ENCODE data around the gene ATP1B3. TPM values are rescaled to one million over a fixed set of nuclear protein-coding genes. Genes with fewer than 3 reads are reported as not detected.
A peak's percentile ranks its signal among the peaks of the same experiment; 100 is the strongest.
"Not testable (repeated sequence)": the region's sequence is repeated elsewhere in the genome, so short reads cannot be mapped to it uniquely, and the experiment has no call there.

ATP1B3 gene
- total RNA-seq, 1 experiment from 2014 or later: 167 TPM

DNA sequence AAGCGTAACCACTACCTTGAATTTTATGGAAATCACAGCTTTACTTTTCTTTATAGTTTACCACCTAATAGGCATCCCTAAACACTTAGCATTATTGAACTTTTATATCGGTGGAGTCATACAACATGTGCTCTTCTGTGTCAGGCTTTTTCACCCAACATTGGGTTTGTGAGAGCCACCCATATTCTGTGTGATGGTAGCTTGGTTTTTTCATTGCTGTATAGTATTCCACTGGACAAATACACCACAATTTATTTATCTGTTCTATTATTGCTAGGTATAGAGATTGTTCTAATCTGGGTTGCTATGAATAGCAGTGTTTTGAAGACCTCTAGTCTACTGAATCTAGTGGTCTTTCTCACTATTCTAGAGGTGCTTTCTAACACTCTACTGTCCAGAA lies 31.6 kb upstream of the ATP1B3 start:
- ChIA-PET POLR2A (ENCODE audit: low non-redundant PET) (interaction anchor here (0.6 to 0.7 kb wide), 3 partner anchors 14 to 94 kb away, joined by 3 to 6 read pairs (median 3); no protein-coding TSS in a partner anchor), CTCF (interaction anchor here (0.6 kb wide), 1 partner anchor 225 kb away, joined by 3 read pairs; no protein-coding TSS in a partner anchor)
- Histone ChIP-seq H3K27me3 (replicated peaks; ENCODE audit: insufficient read depth, low read depth, low read length, poor library complexity) (no peaks in the 10 kb centered on the region), H3K9me3 (ENCODE audit: low read depth, low read length, poor library complexity, severe bottlenecking) (no peaks in the 10 kb centered on the region), H3K27ac (ENCODE audit: low read depth, low read length, poor library complexity, severe bottlenecking) (no peak overlapping the region), H3K4me1 (ENCODE audit: insufficient read depth, low read length, poor library complexity, severe bottlenecking) (no peaks in the 10 kb centered on the region), H3K4me3 (ENCODE audit: low read depth, low read length, poor library complexity, severe bottlenecking) (no peak overlapping the region), H3K36me3 (ENCODE audit: insufficient read depth, low read length, poor library complexity, severe bottlenecking) (no peaks in the 10 kb centered on the region)
- intact Hi-C loops (cut with micrococcal nuclease; ENCODE audit: unreplicated experiment): no loop called here
- TF ChIP-seq, protein P1, sequence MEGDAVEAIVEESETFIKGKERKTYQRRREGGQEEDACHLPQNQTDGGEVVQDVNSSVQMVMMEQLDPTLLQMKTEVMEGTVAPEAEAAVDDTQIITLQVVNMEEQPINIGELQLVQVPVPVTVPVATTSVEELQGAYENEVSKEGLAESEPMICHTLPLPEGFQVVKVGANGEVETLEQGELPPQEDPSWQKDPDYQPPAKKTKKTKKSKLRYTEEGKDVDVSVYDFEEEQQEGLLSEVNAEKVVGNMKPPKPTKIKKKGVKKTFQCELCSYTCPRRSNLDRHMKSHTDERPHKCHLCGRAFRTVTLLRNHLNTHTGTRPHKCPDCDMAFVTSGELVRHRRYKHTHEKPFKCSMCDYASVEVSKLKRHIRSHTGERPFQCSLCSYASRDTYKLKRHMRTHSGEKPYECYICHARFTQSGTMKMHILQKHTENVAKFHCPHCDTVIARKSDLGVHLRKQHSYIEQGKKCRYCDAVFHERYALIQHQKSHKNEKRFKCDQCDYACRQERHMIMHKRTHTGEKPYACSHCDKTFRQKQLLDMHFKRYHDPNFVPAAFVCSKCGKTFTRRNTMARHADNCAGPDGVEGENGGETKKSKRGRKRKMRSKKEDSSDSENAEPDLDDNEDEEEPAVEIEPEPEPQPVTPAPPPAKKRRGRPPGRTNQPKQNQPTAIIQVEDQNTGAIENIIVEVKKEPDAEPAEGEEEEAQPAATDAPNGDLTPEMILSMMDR (conservative IDR thresholded peaks at IDR 0.05; ENCODE audit: low read depth, low read length): no peak
- TF ChIP-seq EZH2 (IDR thresholded peaks at IDR 0.05; ENCODE audit: borderline replicate concordance, low read depth, low read length, poor library complexity, severe bottlenecking): no peak
- no TSS peak for BruUV-seq (replicated peaks)
- DNase-seq (ENCODE audit: low spot score): no peak

DNA sequence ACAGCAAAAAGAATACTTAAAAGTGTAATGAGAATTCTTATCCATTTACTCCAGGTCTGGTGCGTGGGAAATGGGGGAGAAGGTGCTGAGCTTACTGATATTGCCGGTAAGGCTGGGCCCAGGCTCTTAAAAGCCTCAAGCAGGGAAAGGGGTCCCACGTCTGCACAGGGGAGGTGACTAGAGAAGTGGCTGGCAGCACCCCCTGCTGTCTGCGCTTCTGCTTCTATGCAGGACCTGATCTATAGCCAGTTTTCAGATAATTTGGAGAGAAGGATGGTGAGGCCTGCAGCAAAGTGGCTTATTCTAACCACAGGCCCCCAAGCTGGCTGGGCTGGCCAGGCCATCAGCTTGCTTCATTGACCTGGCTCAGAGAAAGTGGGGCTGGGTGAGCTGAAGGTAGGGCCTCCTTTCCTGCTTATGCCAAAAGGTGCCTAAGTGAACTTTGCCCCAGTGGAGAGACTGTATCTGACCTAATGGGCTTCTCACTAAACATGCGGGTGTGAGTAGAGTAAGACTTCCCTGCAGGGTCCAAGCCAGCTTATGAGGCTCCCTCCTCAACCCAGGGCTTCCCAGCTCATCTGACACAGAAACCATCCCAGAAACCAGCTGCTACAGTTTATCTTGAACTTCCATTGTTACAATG lies 30.9 kb upstream of the ATP1B3 start:
- Histone ChIP-seq H3K9me3 (ENCODE audit: low read depth, low read length, poor library complexity, severe bottlenecking) (no peaks in the 10 kb centered on the region), H3K27ac (ENCODE audit: low read depth, low read length, poor library complexity, severe bottlenecking) (no peak overlapping the region), H3K36me3 (ENCODE audit: insufficient read depth, low read length, poor library complexity, severe bottlenecking) (no peaks in the 10 kb centered on the region), H3K4me1 (ENCODE audit: insufficient read depth, low read length, poor library complexity, severe bottlenecking) (no peaks in the 10 kb centered on the region), H3K27me3 (replicated peaks; ENCODE audit: insufficient read depth, low read depth, low read length, poor library complexity) (no peaks in the 10 kb centered on the region), H3K4me3 (ENCODE audit: low read depth, low read length, poor library complexity, severe bottlenecking) (no peak overlapping the region)
- peak; percentile 23 for DNase-seq (ENCODE audit: low spot score)
- ChIA-PET CTCF (no interaction called here), POLR2A (ENCODE audit: low non-redundant PET) (no interaction called here)
- BruUV-seq (replicated peaks): no TSS peak
- TF ChIP-seq, protein P1 (conservative IDR thresholded peaks at IDR 0.05; ENCODE audit: low read depth, low read length): peak; percentile 37; the same call in 1 of the 2 replicates
- TF ChIP-seq EZH2 (IDR thresholded peaks at IDR 0.05; ENCODE audit: borderline replicate concordance, low read depth, low read length, poor library complexity, severe bottlenecking): no peak
- intact Hi-C loops (cut with micrococcal nuclease; ENCODE audit: unreplicated experiment): no loop called here

DNA sequence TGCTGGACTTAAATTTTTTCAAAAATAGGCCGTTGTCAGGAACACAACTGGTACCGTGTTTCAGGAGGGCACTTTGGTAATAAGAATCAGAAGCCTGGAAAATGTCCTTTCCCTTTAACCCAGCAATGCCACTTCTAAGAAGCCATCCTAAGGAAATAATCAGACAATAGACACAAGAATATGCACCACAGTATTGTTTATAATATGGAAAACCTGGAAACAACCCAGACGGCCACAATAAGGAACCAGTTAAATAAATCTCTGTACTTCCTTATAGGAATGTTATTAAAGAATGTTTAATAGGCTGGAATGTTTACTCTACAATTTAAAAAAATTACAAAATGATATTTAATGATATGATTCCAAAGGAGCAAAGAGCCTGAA lies 30.4 kb upstream of the ATP1B3 start:
- POLR2A ChIA-PET (ENCODE audit: low non-redundant PET): no interaction called here
- no peak for TF ChIP-seq EZH2 (IDR thresholded peaks at IDR 0.05; ENCODE audit: borderline replicate concordance, low read depth, low read length, poor library complexity, severe bottlenecking)
- TF ChIP-seq, protein P1 (conservative IDR thresholded peaks at IDR 0.05; ENCODE audit: low read depth, low read length): no peak
- no peak overlapping the region for H3K27ac ChIP-seq (ENCODE audit: low read depth, low read length, poor library complexity, severe bottlenecking)
- H3K4me3 ChIP-seq (ENCODE audit: low read depth, low read length, poor library complexity, severe bottlenecking): no peak overlapping the region
- no peaks in the 10 kb centered on the region for H3K27me3 ChIP-seq (replicated peaks; ENCODE audit: insufficient read depth, low read depth, low read length, poor library complexity)
- no TSS peak for BruUV-seq (replicated peaks)
- no peak for DNase-seq (ENCODE audit: low spot score)
- no peaks in the 10 kb centered on the region for H3K4me1 ChIP-seq (ENCODE audit: insufficient read depth, low read length, poor library complexity, severe bottlenecking)
- CTCF ChIA-PET: no interaction called here
- intact Hi-C loops (cut with micrococcal nuclease; ENCODE audit: unreplicated experiment): no loop called here
- H3K36me3 ChIP-seq (ENCODE audit: insufficient read depth, low read length, poor library complexity, severe bottlenecking): no peaks in the 10 kb centered on the region
- no peaks in the 10 kb centered on the region for H3K9me3 ChIP-seq (ENCODE audit: low read depth, low read length, poor library complexity, severe bottlenecking)

DNA sequence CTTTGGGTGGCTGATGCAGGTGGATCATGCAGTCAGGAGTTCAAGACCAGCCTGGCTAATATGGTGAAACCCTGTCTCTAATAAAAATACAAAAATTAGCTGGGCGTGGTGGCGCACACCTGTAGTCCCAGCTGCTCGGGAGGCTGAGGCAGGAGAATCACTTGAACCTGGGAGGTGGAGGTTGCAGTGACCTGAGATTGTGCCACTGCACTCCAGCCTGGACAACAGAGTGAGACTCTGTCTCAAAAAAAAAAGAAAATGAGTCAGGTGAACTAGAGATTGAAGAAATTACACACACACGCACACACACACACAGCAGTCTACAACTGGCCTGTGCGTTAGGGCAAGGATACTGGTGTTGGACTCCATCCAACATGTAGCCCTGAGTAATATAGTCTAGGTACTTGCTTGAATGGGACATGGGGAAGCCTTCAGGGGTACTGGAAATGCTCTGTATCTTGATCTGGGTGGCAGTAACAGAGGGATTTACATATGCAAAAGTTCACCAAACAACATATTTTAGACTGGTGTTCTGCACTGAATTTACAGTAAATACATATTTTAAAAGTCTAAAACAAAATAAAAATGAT lies 28.2 kb upstream of the ATP1B3 start:
- CTCF ChIA-PET; BruUV-seq (replicated peaks); DNase-seq (ENCODE audit: low spot score): not testable (repeated sequence)

More for the DNA sequence above, 28.2 kb upstream of the ATP1B3 start:
- H3K27me3 ChIP-seq (replicated peaks; ENCODE audit: insufficient read depth, low read depth, low read length, poor library complexity); intact Hi-C loops (cut with micrococcal nuclease; ENCODE audit: unreplicated experiment); H3K9me3 ChIP-seq (ENCODE audit: low read depth, low read length, poor library complexity, severe bottlenecking); H3K27ac ChIP-seq (ENCODE audit: low read depth, low read length, poor library complexity, severe bottlenecking); POLR2A ChIA-PET (ENCODE audit: low non-redundant PET); H3K4me1 ChIP-seq (ENCODE audit: insufficient read depth, low read length, poor library complexity, severe bottlenecking); H3K4me3 ChIP-seq (ENCODE audit: low read depth, low read length, poor library complexity, severe bottlenecking); H3K36me3 ChIP-seq (ENCODE audit: insufficient read depth, low read length, poor library complexity, severe bottlenecking): not testable (repeated sequence)
